Measurements from ENCODE around the gene FBXL13.

The FBXL13 gene

DNA sequence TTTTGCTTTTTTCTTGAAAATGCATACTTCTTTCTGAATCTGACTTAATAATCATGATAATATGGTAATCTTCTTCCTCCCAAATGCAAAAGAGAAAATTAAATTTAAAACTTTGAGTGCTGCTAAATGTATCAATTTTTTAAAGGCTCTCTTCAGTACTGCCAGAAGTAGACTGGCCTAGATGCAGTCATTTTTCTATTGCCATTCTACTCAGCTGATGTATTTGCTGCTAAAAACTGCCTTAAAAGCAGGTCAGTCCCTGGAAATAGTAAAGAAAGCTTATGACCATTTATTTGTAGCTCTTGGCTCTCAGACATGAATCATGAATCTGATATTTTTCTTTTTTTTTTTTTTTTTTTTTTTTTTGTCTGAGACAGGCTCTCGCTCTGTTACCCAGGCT is 45.8 kb upstream of the FBXL13 start:
- Histone ChIP-seq H3K27ac (replicated peaks) (no peak overlapping the region), H3K4me3 (replicated peaks; ENCODE audit: insufficient read depth, low read length) (no peak overlapping the region), H3K27me3 (ENCODE audit: insufficient read depth, poor library complexity, severe bottlenecking) (no peaks in the 10 kb centered on the region)
- TF ChIP-seq, protein P1, sequence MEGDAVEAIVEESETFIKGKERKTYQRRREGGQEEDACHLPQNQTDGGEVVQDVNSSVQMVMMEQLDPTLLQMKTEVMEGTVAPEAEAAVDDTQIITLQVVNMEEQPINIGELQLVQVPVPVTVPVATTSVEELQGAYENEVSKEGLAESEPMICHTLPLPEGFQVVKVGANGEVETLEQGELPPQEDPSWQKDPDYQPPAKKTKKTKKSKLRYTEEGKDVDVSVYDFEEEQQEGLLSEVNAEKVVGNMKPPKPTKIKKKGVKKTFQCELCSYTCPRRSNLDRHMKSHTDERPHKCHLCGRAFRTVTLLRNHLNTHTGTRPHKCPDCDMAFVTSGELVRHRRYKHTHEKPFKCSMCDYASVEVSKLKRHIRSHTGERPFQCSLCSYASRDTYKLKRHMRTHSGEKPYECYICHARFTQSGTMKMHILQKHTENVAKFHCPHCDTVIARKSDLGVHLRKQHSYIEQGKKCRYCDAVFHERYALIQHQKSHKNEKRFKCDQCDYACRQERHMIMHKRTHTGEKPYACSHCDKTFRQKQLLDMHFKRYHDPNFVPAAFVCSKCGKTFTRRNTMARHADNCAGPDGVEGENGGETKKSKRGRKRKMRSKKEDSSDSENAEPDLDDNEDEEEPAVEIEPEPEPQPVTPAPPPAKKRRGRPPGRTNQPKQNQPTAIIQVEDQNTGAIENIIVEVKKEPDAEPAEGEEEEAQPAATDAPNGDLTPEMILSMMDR (IDR thresholded peaks at IDR 0.05; ENCODE audit: insufficient read depth, low read length): no peak
- no peak for TF ChIP-seq POLR2AphosphoS5 (IDR thresholded peaks at IDR 0.05; ENCODE audit: low read depth)
- no peak for TF ChIP-seq GABPA (IDR thresholded peaks at IDR 0.05; ENCODE audit: low read depth)
- no peak for TF ChIP-seq REST (IDR thresholded peaks at IDR 0.05; ENCODE audit: insufficient replicate concordance, low read depth)
- TF ChIP-seq SPI1 (IDR thresholded peaks at IDR 0.05; ENCODE audit: borderline replicate concordance, low read depth): no peak
- DNase-seq (ENCODE audit: low read depth in 1 of 2, low spot score in 1 of 2): no peak

DNA sequence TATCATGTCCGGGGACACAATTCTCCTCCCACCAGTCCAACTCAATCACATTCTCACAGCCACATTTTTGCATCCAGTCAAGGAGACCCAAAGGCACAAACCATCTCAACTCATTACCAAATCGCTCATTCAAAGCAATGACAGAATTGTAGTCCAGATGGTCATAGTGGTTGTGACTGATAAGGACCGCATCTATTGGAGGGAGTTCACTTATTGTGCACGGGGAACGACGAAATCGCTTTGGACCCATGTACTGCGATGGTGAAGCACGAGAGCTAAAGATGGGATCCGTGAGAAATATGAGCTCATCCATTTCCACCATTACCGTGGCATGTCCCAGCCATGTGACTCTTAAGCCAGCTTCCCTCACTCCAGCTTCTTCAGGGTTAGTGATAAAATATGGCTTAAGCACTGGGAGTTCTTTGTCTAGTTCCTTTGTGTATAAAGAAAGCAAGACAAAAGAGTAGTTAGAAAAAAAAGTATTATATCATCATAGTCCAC is 45.2 kb upstream of the FBXL13 start:
- no peak for DNase-seq (ENCODE audit: low read depth in 1 of 2, low spot score in 1 of 2)
- Histone ChIP-seq H3K27me3 (ENCODE audit: insufficient read depth, poor library complexity, severe bottlenecking) (no peaks in the 10 kb centered on the region), H3K4me3 (replicated peaks; ENCODE audit: insufficient read depth, low read length) (no peak overlapping the region), H3K27ac (replicated peaks) (no peak overlapping the region)
- TF ChIP-seq GABPA (IDR thresholded peaks at IDR 0.05; ENCODE audit: low read depth): no peak
- no peak for TF ChIP-seq POLR2AphosphoS5 (IDR thresholded peaks at IDR 0.05; ENCODE audit: low read depth)
- TF ChIP-seq REST (IDR thresholded peaks at IDR 0.05; ENCODE audit: insufficient replicate concordance, low read depth): no peak

DNA sequence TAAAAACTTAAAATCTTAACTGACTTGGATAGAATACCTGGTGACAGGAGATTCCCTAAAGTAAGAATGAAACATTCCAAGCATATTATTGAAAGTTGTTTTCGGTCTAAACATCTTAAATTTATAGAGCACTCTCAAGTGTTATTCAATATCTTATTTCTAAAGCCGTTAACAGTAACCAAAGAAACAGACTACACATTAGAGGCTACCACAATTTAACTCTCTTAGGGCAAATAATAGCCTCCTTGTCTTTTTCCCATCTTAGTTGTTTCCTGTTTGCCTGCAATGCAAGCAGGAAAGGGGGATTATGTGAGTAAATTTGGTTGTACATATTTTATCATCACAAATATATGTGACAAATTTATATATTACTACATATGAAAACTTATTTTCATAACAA is 42.9 kb upstream of the FBXL13 start:
- DNase-seq (ENCODE audit: low read depth in 1 of 2, low spot score in 1 of 2): no peak
- H3K27me3 ChIP-seq (ENCODE audit: insufficient read depth, poor library complexity, severe bottlenecking): no peaks in the 10 kb centered on the region
- no peak for TF ChIP-seq REST (IDR thresholded peaks at IDR 0.05; ENCODE audit: insufficient replicate concordance, low read depth)
- no peak for TF ChIP-seq GABPA (IDR thresholded peaks at IDR 0.05; ENCODE audit: low read depth)
- TF ChIP-seq, protein P1 (IDR thresholded peaks at IDR 0.05; ENCODE audit: insufficient read depth, low read length): no peak
- H3K4me3 ChIP-seq (replicated peaks; ENCODE audit: insufficient read depth, low read length): no peak overlapping the region
- H3K27ac ChIP-seq (replicated peaks): no peak overlapping the region

DNA sequence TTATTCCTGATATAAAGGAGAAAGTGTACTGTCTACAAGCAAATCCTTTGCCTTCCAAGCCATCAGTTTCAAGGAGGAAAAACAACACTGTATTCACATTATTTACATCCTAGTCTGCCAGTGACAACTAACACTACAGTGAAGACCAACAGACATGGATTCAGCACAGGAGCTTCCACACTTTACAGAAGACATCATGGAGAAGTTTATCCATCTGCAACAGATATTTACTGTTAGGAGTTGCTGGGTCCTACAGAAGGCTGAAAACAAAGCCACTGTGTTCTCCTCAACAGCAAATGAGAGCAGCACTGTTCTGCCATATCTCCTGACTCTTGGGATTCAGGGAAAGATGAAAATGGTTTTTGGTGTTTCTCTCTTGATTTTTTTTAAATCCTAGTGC is 42.4 kb upstream of the FBXL13 start:
- no peaks in the 10 kb centered on the region for H3K27me3 ChIP-seq (ENCODE audit: insufficient read depth, poor library complexity, severe bottlenecking)
- no peak overlapping the region for H3K27ac ChIP-seq (replicated peaks)
- no peak overlapping the region for H3K4me3 ChIP-seq (replicated peaks; ENCODE audit: insufficient read depth, low read length)
- no peak for DNase-seq (ENCODE audit: low read depth in 1 of 2, low spot score in 1 of 2)
- TF ChIP-seq, protein P1 (IDR thresholded peaks at IDR 0.05; ENCODE audit: insufficient read depth, low read length): no peak
- no peak for TF ChIP-seq SPI1 (IDR thresholded peaks at IDR 0.05; ENCODE audit: borderline replicate concordance, low read depth)
- no peak for TF ChIP-seq POLR2AphosphoS5 (IDR thresholded peaks at IDR 0.05; ENCODE audit: low read depth)
- no peak for TF ChIP-seq REST (IDR thresholded peaks at IDR 0.05; ENCODE audit: insufficient replicate concordance, low read depth)
- TF ChIP-seq GABPA (IDR thresholded peaks at IDR 0.05; ENCODE audit: low read depth): no peak
